Renal pelvis (tissue), 4 donors: Measurements from ENCODE around the gene LRRC10B. TPM values are rescaled to one million over a fixed set of nuclear protein-coding genes. Genes with fewer than 3 reads are reported as not detected.

Experiments used
- DNase-seq: peaks from one replicate; pipeline ENCODE4 v3.0.0-alpha.2; 2013
- polyA plus RNA-seq, 3 donors: library from polyadenylated mRNA; unstranded; fragments of 120-200 nt; gene quantifications; one replicate each; pipeline ENCODE4 v1.2.1, GENCODE V29; 2013; ENCODE audit not compliant: insufficient read length in 3 of 3

Gene LRRC10B
- polyA plus RNA-seq, 3 donors, result 1.2 to 2.3 (median 1.4) TPM

DNA sequence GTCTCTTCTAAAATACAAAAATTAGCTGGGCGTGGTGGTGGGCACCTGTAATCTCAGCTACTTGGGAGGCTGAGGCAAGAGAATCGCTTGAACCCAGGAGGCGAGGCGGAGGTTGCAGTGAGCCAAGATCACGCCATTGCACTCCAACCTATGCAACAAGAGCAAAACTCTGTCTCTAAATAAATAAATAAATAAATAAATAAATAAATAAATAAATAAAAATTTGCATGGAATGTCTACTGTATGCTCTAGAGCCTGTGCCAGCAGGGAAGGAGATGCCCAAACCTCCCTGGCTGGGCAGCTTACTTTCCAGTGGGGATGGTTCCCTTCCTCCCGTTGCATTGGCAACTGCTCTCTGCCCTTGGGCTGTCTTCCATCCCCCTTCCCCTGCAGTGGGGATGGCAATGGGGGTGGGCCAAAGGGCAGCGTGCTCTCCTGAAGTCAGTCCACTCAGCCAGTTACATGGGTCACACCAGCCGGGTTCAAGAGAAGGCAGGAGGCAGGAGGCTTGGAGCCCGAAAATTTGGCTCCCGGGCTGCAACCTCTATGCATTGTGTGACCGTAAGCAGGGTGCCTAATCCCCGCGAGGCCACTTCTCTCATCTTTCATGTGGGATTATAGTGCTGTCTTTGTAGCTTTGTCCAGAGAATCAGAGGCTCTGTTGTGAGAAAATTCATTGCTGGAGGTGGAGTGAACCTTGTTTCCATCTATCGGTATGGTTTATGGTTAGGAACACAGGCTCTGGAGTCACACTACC, 1.4 kb upstream of the LRRC10B start:
- no peak for DNase-seq

DNA sequence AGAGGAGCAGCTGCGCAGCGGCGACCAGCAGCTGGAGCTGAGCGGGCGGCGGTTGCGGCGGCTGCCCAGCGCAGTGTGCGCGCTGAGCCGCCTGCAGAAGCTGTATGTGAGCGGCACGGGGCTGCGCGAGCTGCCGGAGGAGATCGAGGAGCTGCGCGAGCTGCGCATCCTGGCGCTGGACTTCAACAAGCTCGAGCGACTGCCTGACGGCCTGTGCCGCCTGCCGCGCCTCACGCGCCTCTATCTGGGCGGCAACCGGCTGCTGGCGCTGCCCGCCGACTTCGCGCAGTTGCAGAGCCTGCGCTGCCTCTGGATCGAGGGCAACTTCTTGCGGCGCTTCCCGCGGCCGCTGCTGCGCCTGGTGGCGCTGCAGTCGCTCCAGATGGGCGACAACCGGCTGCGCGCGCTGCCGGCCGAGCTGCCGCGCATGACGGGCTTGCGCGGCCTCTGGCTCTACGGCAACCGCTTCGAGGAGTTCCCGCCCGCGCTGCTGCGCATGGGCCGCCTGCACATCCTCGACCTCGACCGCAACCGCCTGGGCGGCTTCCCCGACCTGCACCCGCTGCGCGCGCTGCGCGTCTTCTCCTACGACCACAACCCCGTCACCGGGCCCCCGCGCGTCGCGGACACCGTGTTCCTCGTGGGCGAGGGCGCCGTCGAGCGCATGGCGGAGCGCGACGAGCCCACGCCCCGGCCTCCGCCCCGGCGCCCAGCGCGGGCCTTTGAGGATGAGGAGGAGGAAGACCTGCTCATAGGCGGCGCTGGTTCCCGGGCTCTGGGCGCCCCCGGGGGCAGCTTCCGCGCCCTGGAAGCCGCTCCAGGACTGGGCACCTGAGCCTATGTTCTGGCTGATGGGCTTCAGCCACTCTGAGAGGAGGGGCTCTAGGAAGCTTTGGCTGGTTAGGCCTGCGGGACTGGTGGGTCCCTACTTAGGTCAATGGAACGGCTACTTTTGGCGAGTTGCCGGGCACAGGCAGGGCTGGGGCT, 787 bp downstream of the LRRC10B start:
- DNase-seq, result peak; percentile 87

DNA sequence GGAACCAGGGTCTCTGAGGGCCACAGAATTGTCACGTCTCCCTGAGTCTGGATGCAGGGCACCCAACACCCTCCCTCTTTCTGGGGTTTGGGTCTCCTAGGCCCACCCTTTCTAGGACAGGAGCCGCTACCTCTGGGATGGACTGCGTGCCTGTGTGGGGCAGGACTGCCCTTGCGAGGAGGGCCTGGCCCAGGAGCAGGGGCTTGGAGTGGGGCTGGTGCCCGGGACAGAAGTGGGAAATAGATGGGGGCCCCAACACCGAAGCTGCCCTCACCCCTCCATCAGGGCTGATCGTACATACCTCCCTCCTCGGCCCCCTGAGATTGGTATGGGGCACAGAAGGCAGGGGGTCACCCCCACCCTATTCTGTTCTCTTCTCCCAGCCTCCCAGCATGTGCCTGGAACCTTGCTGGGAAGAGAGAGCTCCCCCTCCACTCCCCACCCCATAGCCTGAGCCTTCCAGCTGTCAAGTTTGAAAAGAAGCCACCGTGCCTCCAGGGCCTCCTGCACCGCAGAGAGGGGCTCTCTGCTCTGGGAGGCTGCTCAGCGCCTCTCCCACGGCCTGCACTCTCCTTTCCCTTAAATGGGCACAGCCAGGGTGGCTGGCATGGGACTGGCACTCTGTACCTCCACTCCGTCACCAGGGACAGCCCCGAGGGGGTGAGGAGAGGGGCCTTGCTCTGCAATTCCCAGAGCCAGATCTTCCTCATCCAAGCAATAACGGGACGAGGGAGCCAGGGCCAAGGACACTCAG, 1.8 kb downstream of the LRRC10B start:
- DNase-seq, result no peak

DNA sequence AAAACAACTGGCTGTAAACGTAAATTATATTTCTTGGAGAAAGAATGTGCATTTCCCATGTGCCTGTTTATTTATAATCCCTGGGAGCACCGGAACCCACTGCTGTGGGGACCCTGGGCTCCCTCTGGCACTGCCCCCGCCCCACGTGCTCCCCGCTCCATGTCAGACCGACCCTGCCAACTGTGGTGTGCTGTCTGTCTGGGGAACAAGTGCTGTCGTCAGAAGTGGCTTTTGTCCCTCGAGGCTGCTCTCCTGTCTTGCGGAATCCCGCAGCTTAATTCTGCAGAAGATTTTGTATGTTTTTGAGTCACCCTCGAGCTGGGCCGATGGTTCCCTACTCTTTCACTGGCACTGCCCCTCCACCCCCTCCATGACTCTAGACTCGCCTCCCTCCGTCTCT, 2.4 kb downstream of the LRRC10B start:
- no peak for DNase-seq

DNA sequence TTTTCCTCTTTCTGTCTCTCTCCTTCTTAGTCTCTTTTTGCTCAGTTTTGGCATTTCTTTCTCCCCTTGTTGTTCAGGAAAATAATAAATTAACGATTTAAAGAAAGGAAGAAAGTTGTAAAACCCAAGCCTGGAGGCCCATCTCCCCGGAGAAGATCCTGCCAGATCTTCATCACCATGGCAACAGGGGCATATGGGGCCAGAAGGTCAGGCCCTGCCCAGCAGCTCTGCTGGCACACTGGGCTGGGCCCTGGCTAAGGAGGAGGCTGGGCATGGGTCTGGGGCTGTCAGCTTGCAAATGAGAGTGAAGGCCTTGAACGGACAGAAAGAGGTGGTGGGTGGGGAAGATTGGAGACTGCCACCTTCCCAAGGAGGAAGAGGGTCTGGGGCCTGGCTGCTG, 2.8 kb downstream of the LRRC10B start:
- DNase-seq, result no peak

DNA sequence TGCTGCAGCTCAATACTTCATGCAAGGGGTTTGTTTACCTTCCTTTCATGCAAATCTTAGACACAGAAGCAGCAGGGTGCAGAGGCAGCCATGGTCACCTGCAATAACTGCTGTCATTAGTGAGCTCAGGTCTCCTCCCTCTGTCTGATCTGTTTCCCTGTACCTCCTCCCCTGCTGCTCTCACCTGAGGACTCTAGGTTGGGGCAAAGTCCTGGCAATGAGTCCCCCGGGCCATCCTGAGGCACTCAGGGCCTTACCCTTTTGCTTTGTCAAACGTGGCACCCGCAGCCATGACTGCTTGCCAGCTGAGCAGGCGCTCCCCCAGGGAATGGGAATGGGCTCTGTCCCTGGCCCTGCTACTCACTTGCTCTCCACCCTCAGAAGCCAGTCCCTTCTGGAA, 3.9 kb downstream of the LRRC10B start:
- no peak for DNase-seq

DNA sequence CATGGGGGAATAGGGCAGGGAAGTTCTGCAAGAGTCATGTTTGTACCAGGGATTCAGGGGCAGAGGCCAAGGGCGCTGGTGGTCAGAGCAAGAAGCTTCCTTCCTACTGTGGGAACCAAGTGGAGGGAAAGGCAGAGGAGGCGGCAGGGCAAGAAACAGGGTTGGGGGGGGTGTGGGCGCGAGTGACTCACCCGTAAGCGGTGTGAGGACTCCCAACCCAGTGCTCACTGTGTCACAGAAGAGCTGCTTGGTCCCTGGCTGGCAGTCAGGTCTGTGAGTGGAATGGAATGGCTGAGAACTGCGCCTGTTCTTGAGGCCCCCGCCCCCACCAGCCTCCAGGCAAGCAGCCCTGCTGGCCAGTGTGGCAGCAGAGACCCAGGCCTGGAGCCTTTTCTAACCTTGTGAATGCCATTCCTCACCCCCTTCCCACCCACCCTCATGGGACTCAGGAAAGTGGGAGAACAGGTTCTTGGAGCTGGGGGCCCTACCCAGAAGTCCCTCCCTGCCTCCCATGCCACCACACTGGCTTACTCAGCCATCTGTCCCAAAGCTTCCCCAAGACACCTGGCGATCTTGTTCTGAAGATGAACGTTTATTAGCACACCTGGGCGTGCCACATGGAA, 4.7 kb downstream of the LRRC10B start:
- no peak for DNase-seq

DNA sequence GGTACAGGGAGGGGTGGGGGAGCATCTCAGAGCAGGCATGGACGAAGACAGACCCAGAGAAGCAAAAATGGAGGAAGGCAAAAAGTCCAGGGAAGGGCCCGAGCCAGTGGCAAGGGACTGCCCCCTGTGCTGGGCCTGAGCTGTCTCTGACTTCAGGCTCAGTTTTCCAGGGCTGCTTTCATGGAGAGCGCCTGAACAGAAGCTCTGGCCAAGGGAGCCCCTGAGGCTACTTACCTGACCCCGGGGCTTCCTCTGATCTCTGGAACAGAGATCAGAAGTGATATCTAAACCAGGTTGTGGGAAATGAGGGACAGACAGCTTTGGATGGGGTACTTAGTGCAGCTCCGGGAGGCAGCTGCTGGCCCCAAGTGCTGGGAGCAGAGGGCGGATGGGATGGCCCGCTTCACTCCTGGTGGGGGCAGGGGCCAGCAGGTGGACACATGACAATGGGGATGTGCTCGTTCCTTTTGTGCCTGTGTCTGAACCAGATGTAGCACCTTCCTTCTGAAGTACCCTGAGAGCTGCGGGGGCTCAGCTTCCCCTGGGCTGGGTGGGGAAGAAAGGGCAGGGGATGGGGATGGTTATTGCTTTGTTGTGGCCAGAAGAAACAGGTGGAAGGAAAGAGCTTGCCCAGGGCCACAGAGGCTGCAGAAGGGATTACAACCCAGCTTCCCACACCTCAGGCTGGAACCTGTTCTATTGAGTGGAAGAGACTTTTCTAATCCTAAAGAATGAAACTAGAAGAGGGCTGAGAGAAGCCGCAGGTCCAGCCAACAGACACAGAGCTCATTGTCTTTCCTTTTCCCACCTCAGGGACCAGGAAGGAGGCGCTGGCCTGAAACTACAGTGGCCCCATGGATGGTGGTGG, 5.7 kb downstream of the LRRC10B start:
- DNase-seq, result no peak

DNA sequence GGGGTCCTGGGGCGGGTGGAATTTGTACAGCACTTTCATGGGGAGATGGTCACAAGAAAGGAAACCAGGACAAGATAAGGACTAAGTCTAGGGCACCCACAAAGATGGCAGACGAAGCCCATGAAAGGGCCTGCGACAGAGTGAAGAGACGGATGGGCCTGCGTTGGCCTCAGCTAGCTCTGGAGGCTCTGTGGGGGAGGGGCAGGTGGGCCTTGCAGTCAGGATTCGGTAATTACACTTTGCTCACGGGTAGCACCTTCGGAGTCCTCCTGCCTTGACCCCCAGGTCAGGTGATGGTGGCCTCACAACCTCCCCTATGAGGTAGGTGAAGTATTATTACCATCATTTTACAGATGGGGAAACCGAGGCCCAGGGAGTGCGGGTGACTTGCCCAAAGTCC, 7.1 kb downstream of the LRRC10B start:
- no peak for DNase-seq

DNA sequence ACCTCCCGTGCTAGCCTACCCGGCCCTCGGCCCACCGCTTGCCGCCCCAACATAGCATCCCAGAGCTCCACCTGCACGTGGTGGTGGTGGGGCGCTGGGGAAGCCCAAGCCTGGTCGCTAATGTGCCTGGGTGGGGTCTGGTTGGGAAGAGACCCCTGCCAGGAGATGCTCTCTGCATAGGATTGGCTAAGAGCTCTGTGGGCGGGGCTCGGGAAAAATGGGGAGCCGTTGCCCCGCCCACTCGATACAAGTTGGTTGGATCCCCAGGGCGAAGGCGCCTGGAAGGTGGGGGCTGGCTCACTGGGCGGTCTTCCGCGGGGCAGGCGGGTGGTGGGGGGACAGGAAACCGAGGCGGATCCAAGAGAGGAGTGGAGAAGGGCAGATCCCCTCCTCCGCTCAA, 7.6 kb downstream of the LRRC10B start:
- no peak for DNase-seq

DNA sequence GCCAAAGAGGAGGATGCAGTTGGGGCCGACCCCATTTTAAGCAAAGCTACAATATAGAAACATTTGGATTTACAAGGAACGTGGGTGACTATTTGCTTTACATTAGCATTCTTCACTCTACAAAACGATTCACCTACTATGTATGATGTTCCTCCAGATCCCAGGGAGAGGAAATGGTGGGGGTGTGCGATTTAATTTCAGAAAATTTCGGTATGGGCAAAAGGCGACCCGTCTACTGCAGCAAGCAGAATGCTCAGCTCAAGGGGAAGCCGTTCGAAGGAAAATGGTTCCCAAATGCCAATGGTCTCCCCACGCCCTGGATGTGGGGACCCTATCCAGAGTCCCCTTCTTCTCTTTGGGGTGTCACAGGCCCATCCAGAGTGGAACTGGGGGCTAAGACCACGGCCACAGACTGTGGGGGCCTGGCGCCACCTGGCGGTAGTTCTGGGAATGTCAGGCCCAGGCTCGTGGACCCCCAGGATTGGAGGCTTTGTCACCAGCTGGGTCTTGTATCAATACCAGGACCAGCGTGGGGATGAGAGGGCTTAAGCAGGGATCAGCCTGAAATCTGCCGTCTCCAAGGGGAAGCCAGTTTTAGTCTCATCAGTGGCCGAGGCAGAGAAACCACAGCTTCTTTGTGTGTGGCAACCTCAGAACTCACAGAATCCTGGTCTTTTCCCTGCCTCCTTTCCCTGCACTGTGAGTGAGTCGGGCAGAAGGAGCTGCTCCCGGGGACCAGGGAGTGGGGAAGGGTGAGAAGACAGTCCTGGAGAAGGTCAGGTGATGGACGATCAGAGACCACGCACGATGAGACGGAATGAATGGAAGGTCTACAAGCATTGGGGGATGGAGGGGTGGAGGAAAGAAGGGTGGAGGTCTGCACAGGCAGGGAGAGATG, 8.4 kb downstream of the LRRC10B start:
- DNase-seq, result no peak

DNA sequence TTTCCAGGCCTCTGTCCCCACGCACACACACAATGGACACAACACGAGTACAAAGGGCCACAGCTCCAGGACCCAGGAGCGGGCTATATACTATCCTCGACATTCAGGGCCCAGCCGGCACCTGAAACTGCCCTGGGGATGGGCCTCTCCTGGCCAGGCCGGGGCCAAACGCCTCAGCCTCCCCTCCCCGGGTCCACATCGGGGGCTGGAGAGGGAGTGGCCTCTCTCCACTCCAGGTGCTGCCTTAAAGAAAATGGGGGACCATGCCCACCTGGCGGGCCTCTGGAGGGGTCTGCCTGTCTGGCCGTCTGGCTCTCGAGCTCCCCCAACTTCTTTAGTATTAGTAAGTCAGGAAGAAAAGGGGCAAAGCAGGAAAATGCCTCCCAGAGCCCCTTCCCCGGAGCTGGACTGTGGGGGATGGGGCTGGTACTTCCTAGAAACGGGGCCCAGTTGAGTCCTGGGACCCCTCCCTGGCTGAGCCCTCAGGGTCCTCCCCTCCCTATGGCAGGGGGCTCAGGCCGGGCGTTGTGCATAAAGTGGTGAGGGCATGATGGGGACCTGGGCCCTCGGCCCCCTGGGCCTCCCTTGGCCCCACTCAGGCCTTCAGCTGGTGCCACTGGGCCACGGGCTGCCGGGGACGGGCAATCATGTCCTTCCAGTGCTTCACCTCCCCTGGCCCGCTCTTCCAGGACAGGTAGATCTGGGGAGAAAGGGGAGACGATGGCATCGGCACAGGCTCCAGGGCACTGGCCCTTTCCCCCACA, 9.7 kb downstream of the LRRC10B start:
- no peak for DNase-seq

DNA sequence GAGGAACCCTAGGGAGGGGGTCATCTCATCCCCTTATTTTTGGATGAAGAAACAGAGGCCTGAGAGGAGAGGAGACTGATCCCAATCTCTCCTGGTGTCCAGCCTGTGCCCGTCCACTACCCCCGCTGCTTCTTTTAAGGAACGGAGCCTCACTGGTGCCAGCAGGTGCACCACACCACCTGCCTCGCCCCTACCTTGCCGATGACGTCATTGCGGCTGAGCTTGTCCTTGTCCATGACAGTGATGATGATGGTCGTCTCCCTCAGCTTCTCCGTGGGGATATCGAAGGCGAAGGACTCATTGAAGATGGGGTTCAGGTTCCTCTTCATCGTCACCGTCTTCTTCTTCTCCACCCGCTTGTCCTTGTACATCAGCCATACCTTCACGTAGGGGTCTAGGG, 14.3 kb downstream of the LRRC10B start:
- DNase-seq, result no peak

DNA sequence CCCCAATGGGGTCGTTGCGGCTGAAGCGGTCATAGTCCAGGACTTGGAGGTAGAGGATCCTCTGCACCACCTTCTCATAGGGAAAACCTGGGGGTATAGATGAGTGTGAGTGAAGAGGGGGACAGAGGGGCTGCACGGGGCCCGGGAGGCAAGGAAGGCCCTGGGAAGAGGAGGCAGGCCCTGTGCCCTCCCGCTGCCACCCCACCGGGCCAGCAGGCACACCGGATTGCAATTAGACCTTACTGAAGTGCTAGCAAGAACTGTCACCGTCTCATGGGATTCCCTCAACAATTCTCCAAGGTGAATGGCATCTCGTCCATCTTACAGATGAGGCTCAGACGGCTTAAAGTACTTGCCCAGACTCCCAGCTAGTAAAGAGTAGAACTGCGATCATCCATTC, 15.9 kb downstream of the LRRC10B start:
- DNase-seq, result no peak

DNA sequence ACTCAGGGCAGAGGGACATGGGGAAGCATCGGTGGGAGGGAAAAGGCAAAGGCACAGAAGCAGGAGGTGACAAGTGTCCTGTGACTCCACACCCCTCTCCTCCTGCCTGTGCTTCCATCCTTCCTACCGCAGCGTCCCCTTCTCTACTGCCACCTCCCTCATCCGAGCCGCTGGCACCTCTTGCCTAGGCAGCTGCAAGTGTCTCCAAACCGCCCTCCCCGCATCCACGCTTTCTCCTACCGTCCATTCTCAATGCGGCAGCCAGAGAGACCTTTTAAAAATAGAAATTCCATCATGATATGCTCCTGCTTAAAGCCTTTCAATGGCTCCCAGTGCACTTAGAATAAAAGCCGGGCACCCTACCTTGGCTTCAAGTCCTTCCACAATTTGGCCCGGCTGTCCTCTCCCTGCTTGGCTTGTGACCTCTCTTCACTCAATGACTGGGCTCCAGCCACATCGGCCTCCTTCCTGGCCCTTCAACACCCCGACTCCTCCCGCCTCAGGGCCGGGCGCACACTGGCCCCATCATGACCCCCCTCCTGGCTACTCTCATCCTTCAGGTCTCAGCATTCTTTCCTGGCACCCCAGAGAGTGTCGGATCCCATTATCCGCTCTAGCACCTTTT, 16.5 kb downstream of the LRRC10B start:
- DNase-seq, result no peak

DNA sequence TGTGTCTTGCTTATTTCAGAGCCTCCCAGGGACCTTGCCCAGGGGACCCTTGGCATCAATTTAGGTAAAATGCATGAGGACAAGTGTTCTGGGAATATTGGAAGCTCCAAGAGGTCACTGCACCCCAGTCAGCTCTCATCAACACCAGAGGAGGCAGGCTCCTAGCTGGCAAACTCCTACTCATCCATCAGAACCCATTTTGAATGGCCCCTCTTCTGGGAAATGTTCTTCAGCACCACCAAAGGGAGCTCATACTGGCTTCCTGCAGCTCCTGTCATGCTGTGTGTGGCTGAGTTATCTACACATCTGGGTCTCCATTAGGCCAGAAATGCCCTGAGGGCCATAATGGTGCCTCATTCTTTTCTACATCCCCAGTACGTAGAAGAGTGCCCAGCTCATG, 17.7 kb downstream of the LRRC10B start:
- DNase-seq, result no peak

DNA sequence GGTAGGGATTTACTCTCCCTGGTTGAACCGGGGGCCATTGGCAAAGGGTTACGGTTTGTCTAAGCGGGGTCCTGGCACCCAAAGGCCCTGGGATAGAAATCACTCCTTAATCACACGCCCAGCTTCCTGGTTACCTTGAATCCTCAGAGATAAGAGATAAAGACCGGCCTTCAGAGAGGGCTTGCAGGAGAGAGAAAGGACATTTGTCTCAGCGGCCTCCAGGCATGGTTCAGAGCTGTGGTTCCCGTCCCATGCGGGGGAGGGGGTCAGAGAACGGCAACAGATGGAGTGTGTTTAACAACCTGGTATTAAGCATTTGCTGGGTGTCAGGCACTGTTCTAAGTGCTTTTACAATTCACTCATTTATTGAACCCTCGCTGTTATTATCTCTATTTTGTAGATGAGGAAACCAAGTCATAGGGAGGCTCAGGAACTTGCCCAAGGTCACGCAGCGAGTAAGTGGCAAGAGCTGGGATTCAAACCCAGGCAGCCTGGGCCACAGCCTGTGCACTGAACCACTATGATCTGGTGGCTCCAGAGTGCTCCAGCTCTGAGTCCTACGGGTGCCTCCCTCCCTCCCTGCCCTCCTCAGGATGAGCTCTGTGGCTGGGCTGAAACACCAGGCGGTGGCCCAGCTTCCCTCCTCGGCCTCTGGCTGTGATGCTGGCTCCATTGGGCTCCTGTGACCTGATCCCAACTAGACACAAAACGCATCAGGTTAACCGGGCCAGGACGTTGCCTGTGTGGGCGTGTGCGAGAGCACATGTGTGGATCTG, 18.6 kb downstream of the LRRC10B start:
- no peak for DNase-seq

DNA sequence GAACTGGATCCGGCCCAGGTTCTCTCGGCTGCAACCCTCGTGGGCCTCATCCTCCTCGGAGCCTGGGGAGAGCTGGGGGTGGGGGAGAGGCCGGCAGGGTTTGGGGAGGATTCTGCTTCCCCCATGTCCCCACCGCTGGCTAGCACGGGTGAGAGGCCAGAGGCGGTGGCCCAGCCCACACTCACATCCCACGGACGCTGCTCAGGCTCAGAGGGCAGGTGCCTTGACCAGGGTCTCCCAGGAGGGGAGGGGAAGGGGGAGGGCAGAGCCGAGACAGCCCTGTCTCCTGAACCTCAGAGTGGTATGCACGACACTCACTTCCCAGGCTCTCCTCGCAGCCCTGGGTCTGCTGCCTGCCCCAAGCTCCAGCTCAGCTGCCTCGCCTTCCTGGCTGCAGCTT, 19.6 kb downstream of the LRRC10B start:
- no peak for DNase-seq
